HCT116 (cell line): ENCODE data around the gene GPATCH8. TPM values are rescaled to one million over a fixed set of nuclear protein-coding genes. Genes with fewer than 3 reads are reported as not detected.

Experiments used
- ATAC-seq: fragments of 200-7000 bp; cut with Tn5 transposase; 2 replicates; pipeline ENCODE4 v1.9.1; 2020; ENCODE audit warnings: mild to moderate bottlenecking, moderate library complexity
- BruUV-seq: library from RNA; stranded (reverse); fragments of 400-500 nt; replicated peaks from 2 replicates; lab custom pipeline; 2021; lab: Mats Ljungman, UMichigan
- CTCF ChIA-PET: fragments of 300-600 bp; sonication (Branson Sonifier 250); formaldehyde crosslinking; loops from one replicate; lab custom pipeline; 2021; ENCODE audit warnings: antibody characterized with exemption; lab: Charles Lee
- POLR2A ChIA-PET: fragments of 300-600, 350-600 bp; sonication (Branson Sonifier 250); formaldehyde crosslinking; loops from one replicate; lab custom pipeline; 2021; ENCODE audit warnings: antibody characterized with exemption; lab: Charles Lee
- RAD21 ChIA-PET, 2 experiments: fragments of 300-600 bp; sonication (Branson Sonifier 250); formaldehyde crosslinking; loops; one replicate each; lab custom pipeline; 2023; ENCODE audit warnings: low total read pairs in 2 of 2; ENCODE audit not compliant: uncharacterized antibody in 2 of 2, unreplicated experiment in 2 of 2, low non-redundant PET in 1 of 2; lab: Charles Lee
- DNase-seq: peaks from one replicate; pipeline ENCODE4 v3.0.0-alpha.2; 2010; ENCODE audit warnings: low read depth, low spot score
- H2AFZ ChIP-seq: fragments of 200-600 bp; shearing (Covaris generic), sonication (generic); 2 replicates; pipeline ENCODE4 v1.6.1; 2017; ENCODE audit warnings: low read depth, mixed run types, mixed read lengths, antibody characterized with exemption, low read length; ENCODE audit not compliant: poor library complexity, severe bottlenecking
- H3K27ac ChIP-seq: 2 replicates; pipeline ENCODE4 v1.5.1; 2012; ENCODE audit warnings: low read depth, low read length
- H3K27me3 ChIP-seq: fragments of 200-600 bp; sonication (generic); 2 replicates; pipeline ENCODE4 v1.6.1; 2016; ENCODE audit warnings: mixed run types, low read length, mixed read lengths; ENCODE audit not compliant: insufficient read depth
- H3K36me3 ChIP-seq, 2 experiments: fragments of 200-500 bp in 1 of 2; fragments of 200-600 bp in 1 of 2; sonication (Bioruptor generic) in 1 of 2; sonication (generic) in 1 of 2; 2 replicates each; pipeline versions ENCODE4 v1.5.1 to v1.6.1; 2014 to 2016; ENCODE audit warnings: low read length in 2 of 2, inconsistent platforms in 1 of 2, mixed read lengths in 1 of 2, mixed run types in 1 of 2; ENCODE audit not compliant: insufficient read depth in 2 of 2, control insufficient read depth in 1 of 2
- H3K4me1 ChIP-seq, 2 experiments: fragments of 200-600 bp in 1 of 2; sonication (generic) in 1 of 2; 2 replicates each; pipeline versions ENCODE4 v1.5.1 to v1.6.1; 2012 to 2017; ENCODE audit warnings: low read length in 2 of 2, inconsistent platforms in 1 of 2, mild to moderate bottlenecking in 1 of 2, mixed read lengths in 1 of 2, mixed run types in 1 of 2, moderate library complexity in 1 of 2; ENCODE audit not compliant: insufficient read depth in 2 of 2, control insufficient read depth in 1 of 2
- H3K4me2 ChIP-seq: fragments of 200-600 bp; sonication (generic); 2 replicates; pipeline ENCODE4 v1.6.1; 2017; ENCODE audit warnings: mixed run types, low read length, mixed read lengths
- H3K4me3 ChIP-seq, 2 experiments: fragments of 200-600 bp in 1 of 2; sonication (generic) in 1 of 2; replicated peaks in 1 of 2; 2 replicates each; pipeline ENCODE4 v1.5.1; 2011 to 2016; ENCODE audit warnings: low read length in 2 of 2, control low read depth in 1 of 2, low read depth in 1 of 2, mild to moderate bottlenecking in 1 of 2, mixed read lengths in 1 of 2, mixed run types in 1 of 2
- H3K79me2 ChIP-seq: fragments of 200-600 bp; sonication (generic); 2 replicates; pipeline ENCODE4 v1.6.1; 2017; ENCODE audit warnings: mild to moderate bottlenecking, mixed run types, low read length, moderate library complexity, mixed read lengths; ENCODE audit not compliant: insufficient read depth
- H3K9ac ChIP-seq: fragments of 200-600 bp; sonication (generic); 2 replicates; pipeline ENCODE4 v1.6.1; 2016; ENCODE audit warnings: low read length, mixed read lengths
- H3K9me2 ChIP-seq: fragments of 200-600 bp; sonication (generic), shearing (Covaris generic); 2 replicates; pipeline ENCODE4 v1.6.1; 2017; ENCODE audit warnings: mixed run types, mild to moderate bottlenecking, moderate library complexity; ENCODE audit not compliant: insufficient read depth
- H3K9me3 ChIP-seq, 2 experiments: fragments of 200-500 bp in 1 of 2; fragments of 200-600 bp in 1 of 2; sonication (Bioruptor generic) in 1 of 2; sonication (generic) in 1 of 2; 2 replicates each; pipeline ENCODE4 v1.6.1; 2014 to 2017; ENCODE audit warnings: low read length in 2 of 2, mixed read lengths in 2 of 2, inconsistent platforms in 1 of 2, low read depth in 1 of 2, mild to moderate bottlenecking in 1 of 2, mixed run types in 1 of 2, moderate library complexity in 1 of 2; ENCODE audit not compliant: control insufficient read depth in 1 of 2, insufficient read depth in 1 of 2
- H4K20me1 ChIP-seq: fragments of 200-600 bp; sonication (generic), shearing (Covaris generic); 2 replicates; pipeline ENCODE4 v1.6.1; 2017; ENCODE audit warnings: mixed run types, mild to moderate bottlenecking, moderate library complexity; ENCODE audit not compliant: insufficient read depth
- EGR1 ChIP-seq: IDR thresholded peaks from 2 replicates; pipeline ENCODE4 v1.6.1; 2012; ENCODE audit warnings: low read depth
- REST ChIP-seq: IDR thresholded peaks from 2 replicates; pipeline ENCODE4 v1.6.1; 2012; ENCODE audit warnings: low read depth
- SIN3A ChIP-seq: IDR thresholded peaks from 2 replicates; pipeline ENCODE4 v1.6.1; 2012; ENCODE audit warnings: low read depth
- SP1 ChIP-seq: IDR thresholded peaks from 2 replicates; pipeline ENCODE4 v1.6.1; 2012; ENCODE audit warnings: low read depth
- SRF ChIP-seq: IDR thresholded peaks from 2 replicates; pipeline ENCODE4 v1.6.1; 2012; ENCODE audit warnings: low read depth
- ZBTB33 ChIP-seq: IDR thresholded peaks from 2 replicates; pipeline ENCODE4 v1.6.1; 2011; ENCODE audit warnings: mild to moderate bottlenecking, low read length, moderate library complexity; ENCODE audit not compliant: insufficient replicate concordance; ENCODE audit errors: extremely low read depth
- intact Hi-C: fragments of 100-400 bp; cut with micrococcal nuclease; formaldehyde crosslinking; loops from 2 replicates; pipeline ENCODE4 v1.10.0; 2022
- total RNA-seq: library from RNA; stranded (reverse); gene quantifications from one replicate; pipeline ENCODE4 v1.2.1, GENCODE V29; 2021; ENCODE audit not compliant: unreplicated experiment

Gene GPATCH8
- total RNA-seq, 1 experiment from 2014 or later: 28.7 TPM

GRCh38 chr17:44381810-44382305 lies 121.3 kb downstream of the GPATCH8 start:
- TF ChIP-seq SP1: no peak
- TF ChIP-seq SIN3A: no peak
- no peak for TF ChIP-seq EGR1
- TF ChIP-seq ZBTB33: no peak
- TF ChIP-seq SRF: no peak
- TF ChIP-seq REST: no peak
- TF ChIP-seq, all 23 proteins: peak for 0

More at GRCh38 chr17:44381810-44382305, 121.3 kb downstream of the GPATCH8 start:
- intact Hi-C loops: no loop called here
- BruUV-seq: no TSS peak
- RAD21 ChIA-PET: no interaction called here
- no peak for DNase-seq
- Histone ChIP-seq H3K9me3 (no peaks in the 10 kb centered on the region), H3K36me3 (no peaks in the 10 kb centered on the region), H3K9ac (no peak overlapping the region), H3K4me2 (no peak overlapping the region), H3K27me3 (no peaks in the 10 kb centered on the region), H3K79me2 (no peaks in the 10 kb centered on the region), H3K4me3 (no peak overlapping the region), H3K9me2 (no peaks in the 10 kb centered on the region), H3K27ac (no peak overlapping the region), H4K20me1 (no peaks in the 10 kb centered on the region), H3K4me1 (peaks cover 4 to 18% of the 10 kb centered on the region in 2 experiments; a peak in 3 of 4 replicates), H2AFZ (no peak overlapping the region)
- POLR2A ChIA-PET: no interaction called here
- ATAC-seq: no peak
- CTCF ChIA-PET: no interaction called here
